Colonic mucosa (tissue), 4 donors: ENCODE data around the gene MED23. TPM values are rescaled to one million over a fixed set of nuclear protein-coding genes. Genes with fewer than 3 reads are reported as not detected.

Experiments used
- DNase-seq: peaks from one replicate; pipeline ENCODE4 v3.0.0-alpha.2; 2020
- H3K27ac ChIP-seq: fragments of 200-600 bp; one replicate; pipeline ENCODE4 v1.8.0; 2021
- H3K27me3 ChIP-seq: fragments of 200-600 bp; one replicate; pipeline ENCODE4 v1.8.0; 2021
- H3K36me3 ChIP-seq: fragments of 200-600 bp; one replicate; pipeline ENCODE4 v1.8.0; 2021
- H3K4me1 ChIP-seq: fragments of 200-600 bp; one replicate; pipeline ENCODE4 v1.8.0; 2021; ENCODE audit warnings: mild to moderate bottlenecking
- H3K4me3 ChIP-seq: fragments of 200-600 bp; one replicate; pipeline ENCODE4 v1.8.0; 2021
- H3K9ac ChIP-seq, 2 donors: one replicate each; pipeline ENCODE4 v1.7.0; 2013; ENCODE audit warnings: control low read depth in 2 of 2, low read depth in 2 of 2, low read length in 2 of 2
- H3K9me3 ChIP-seq: fragments of 200-600 bp; one replicate; pipeline ENCODE4 v1.8.0; 2021
- CTCF ChIP-seq: fragments of 200-600 bp; IDR thresholded peaks from one replicate; pipeline ENCODE4 v1.8.0; 2022; ENCODE audit warnings: antibody characterized with exemption, mild to moderate bottlenecking
- intact Hi-C: fragments of 100-400 bp; cut with DNase I; formaldehyde crosslinking; loops from one replicate; pipeline ENCODE4 v1.14.1; 2022
- total RNA-seq, 2 donors: library from RNA; stranded (reverse); fragmentation: NEBNext Ultra II Directional in 1 of 2; extraction: Animal tissue kit (Norgen Biotek cat#: 25700) in 1 of 2; gene quantifications; one replicate each; pipeline ENCODE4 v1.2.1, GENCODE V29; 2021
- donor health status: healthy.
- donor health status: DM: no; HTN: no; CAD: no.
- donor health status: DM: no; HTN: no; CAD: no.

Gene MED23
- total RNA-seq, 2 donors from 2014 or later: 24.5 to 36.5 TPM

- Histone ChIP-seq H3K4me3 (no peak overlapping the region), H3K36me3 (no peaks in the 10 kb centered on the region), H3K27me3 (no peaks in the 10 kb centered on the region), H3K9me3 (no peaks in the 10 kb centered on the region), H3K4me1 (no peaks in the 10 kb centered on the region), H3K9ac (no peak overlapping the region), H3K27ac (no peak overlapping the region)
- DNase-seq: no peak
- intact Hi-C loops: no loop called here
- TF ChIP-seq CTCF: no peak
Measured at GRCh38 chr6:131660195-131660594, 32.2 kb upstream of the MED23 start.

GRCh38 chr6:131658287-131658686 is 30.2 kb upstream of the MED23 start:
- TF ChIP-seq CTCF: no peak
- Histone ChIP-seq H3K27me3 (no peaks in the 10 kb centered on the region), H3K4me1 (no peaks in the 10 kb centered on the region), H3K36me3 (no peaks in the 10 kb centered on the region), H3K9ac (no peak overlapping the region), H3K27ac (no peak overlapping the region), H3K9me3 (no peaks in the 10 kb centered on the region), H3K4me3 (no peak overlapping the region)
- no peak for DNase-seq
- intact Hi-C loops: no loop called here

- no peak overlapping the region for H3K27ac ChIP-seq
- H3K36me3 ChIP-seq: no peaks in the 10 kb centered on the region
- no peaks in the 10 kb centered on the region for H3K4me1 ChIP-seq
- intact Hi-C loops: no loop called here
- no peaks in the 10 kb centered on the region for H3K9me3 ChIP-seq
- DNase-seq: no peak
- H3K27me3 ChIP-seq: no peaks in the 10 kb centered on the region
- no peak overlapping the region for H3K4me3 ChIP-seq
- no peak for TF ChIP-seq CTCF
- no peak overlapping the region for H3K9ac ChIP-seq
Measured at GRCh38 chr6:131657630-131658111, 29.6 kb upstream of the MED23 start.

- no peak for DNase-seq
- intact Hi-C loops: no loop called here
- H3K9ac ChIP-seq: no peak overlapping the region
- no peaks in the 10 kb centered on the region for H3K36me3 ChIP-seq
- H3K27ac ChIP-seq: no peak overlapping the region
- H3K4me3 ChIP-seq: no peak overlapping the region
- no peaks in the 10 kb centered on the region for H3K9me3 ChIP-seq
- no peak for TF ChIP-seq CTCF
- H3K27me3 ChIP-seq: no peaks in the 10 kb centered on the region
- H3K4me1 ChIP-seq: peaks cover under 1% of the 10 kb centered on the region
Measured at GRCh38 chr6:131657222-131657621, 29.2 kb upstream of the MED23 start.

GRCh38 chr6:131656667-131657066 is 28.6 kb upstream of the MED23 start:
- Histone ChIP-seq H3K4me1 (peaks cover 4% of the 10 kb centered on the region), H3K9ac (no peak overlapping the region), H3K27me3 (no peaks in the 10 kb centered on the region), H3K9me3 (no peaks in the 10 kb centered on the region), H3K36me3 (no peaks in the 10 kb centered on the region), H3K4me3 (no peak overlapping the region), H3K27ac (no peak overlapping the region)
- intact Hi-C loops: no loop called here
- DNase-seq: no peak
- TF ChIP-seq CTCF: no peak

- Histone ChIP-seq H3K9ac (no peak overlapping the region), H3K27me3 (no peaks in the 10 kb centered on the region), H3K36me3 (no peaks in the 10 kb centered on the region), H3K9me3 (no peaks in the 10 kb centered on the region), H3K4me3 (no peak overlapping the region), H3K4me1 (peaks cover 4% of the 10 kb centered on the region), H3K27ac (no peak overlapping the region)
- no peak for TF ChIP-seq CTCF
- no peak for DNase-seq
- intact Hi-C loops: no loop called here
Measured at GRCh38 chr6:131655951-131656350, 27.9 kb upstream of the MED23 start.
